Loucy (cell line): ENCODE measurements around the gene PCDHGC4.

Source experiments
- H2AFZ ChIP-seq: fragments of 200-600 bp; sonication (generic); 2 replicates; pipeline ENCODE4 v1.6.0; 2016; ENCODE audit warnings: antibody characterized with exemption, mild to moderate bottlenecking, low read length, moderate library complexity
- H3F3A ChIP-seq: fragments of 200-600 bp; 2 replicates; pipeline ENCODE4 v1.6.0; 2016; ENCODE audit warnings: antibody characterized with exemption, low read depth, mild to moderate bottlenecking
- H3K27me3 ChIP-seq: fragments of 200-600 bp; sonication (generic); 2 replicates; pipeline ENCODE4 v1.6.1; 2014; ENCODE audit warnings: low read length, mild to moderate bottlenecking; ENCODE audit not compliant: insufficient read depth, poor library complexity, severe bottlenecking
- H3K36me3 ChIP-seq: fragments of 200-600 bp; sonication (generic); 2 replicates; pipeline ENCODE4 v1.6.1; 2016; ENCODE audit warnings: low read length; ENCODE audit not compliant: insufficient read depth
- H3K4me1 ChIP-seq: fragments of 200-600 bp; sonication (generic); 2 replicates; pipeline ENCODE4 v1.5.1; 2014; ENCODE audit warnings: low read length, mild to moderate bottlenecking; ENCODE audit not compliant: insufficient read depth, poor library complexity, severe bottlenecking
- H3K4me2 ChIP-seq: fragments of 200-600 bp; sonication (generic); 2 replicates; pipeline ENCODE4 v1.6.0; 2014; ENCODE audit warnings: antibody characterized with exemption, low read length, low read depth, mild to moderate bottlenecking; ENCODE audit not compliant: poor library complexity, severe bottlenecking
- H3K4me3 ChIP-seq: fragments of 200-600 bp; sonication (generic); 2 replicates; pipeline ENCODE4 v1.5.1; 2014; ENCODE audit warnings: low read length, mild to moderate bottlenecking, mixed read lengths; ENCODE audit not compliant: poor library complexity, severe bottlenecking
- H3K79me2 ChIP-seq: fragments of 200-600 bp; sonication (generic); 2 replicates; pipeline ENCODE4 v1.6.1; 2014; ENCODE audit warnings: low read length; ENCODE audit not compliant: insufficient read depth
- H3K9ac ChIP-seq: fragments of 200-600 bp; sonication (generic); 2 replicates; pipeline ENCODE4 v1.6.0; 2014; ENCODE audit warnings: mild to moderate bottlenecking, low read depth, low read length, moderate library complexity; ENCODE audit not compliant: poor library complexity, severe bottlenecking
- H3K9me2 ChIP-seq: fragments of 200-600 bp; sonication (generic); replicated peaks from 2 replicates; pipeline ENCODE4 v1.6.1; 2016; ENCODE audit warnings: low read depth, low read length, mixed read lengths
- H3K9me3 ChIP-seq: fragments of 200-600 bp; sonication (generic); 2 replicates; pipeline ENCODE4 v1.6.1; 2014; ENCODE audit warnings: mild to moderate bottlenecking, antibody characterized with exemption, low read length, low read depth; ENCODE audit not compliant: insufficient read depth
- H4K20me1 ChIP-seq: fragments of 200-600 bp; sonication (generic); 2 replicates; pipeline ENCODE4 v1.6.0; 2014; ENCODE audit warnings: antibody characterized with exemption, low read length, mild to moderate bottlenecking; ENCODE audit not compliant: insufficient read depth, poor library complexity, severe bottlenecking
- CTCF ChIP-seq: fragments of 200-600 bp; sonication (generic); conservative IDR thresholded peaks from 2 replicates; pipeline ENCODE4 v1.5.1; 2014; ENCODE audit warnings: mild to moderate bottlenecking, antibody characterized with exemption, low read length
- EZH2phosphoT487 ChIP-seq: fragments of 200-600 bp; IDR thresholded peaks from 2 replicates; pipeline ENCODE4 v1.6.1; 2018; ENCODE audit warnings: antibody characterized with exemption, mild to moderate bottlenecking, moderate library complexity, borderline replicate concordance

Gene PCDHGC4

GRCh38 chr5:141511771-141512325, 27.0 kb downstream of the PCDHGC4 start:
- Histone ChIP-seq H4K20me1 (no peaks in the 10 kb centered on the region), H3K4me1 (no peaks in the 10 kb centered on the region), H3F3A (no peaks in the 10 kb centered on the region), H3K79me2 (no peaks in the 10 kb centered on the region), H3K9ac (no peak overlapping the region), H3K9me2 (no peaks in the 10 kb centered on the region), H3K9me3 (no peaks in the 10 kb centered on the region), H3K4me3 (no peak overlapping the region), H3K27me3 (no peaks in the 10 kb centered on the region), H3K36me3 (peaks cover 43% of the 10 kb centered on the region; the same call in 1 of the 2 replicates), H3K4me2 (no peak overlapping the region), H2AFZ (no peak overlapping the region)
- TF ChIP-seq CTCF (no peak), EZH2phosphoT487 (no peak)

GRCh38 chr5:141512390-141512910, 27.6 kb downstream of the PCDHGC4 start:
- Histone ChIP-seq H3K9me3 (no peaks in the 10 kb centered on the region), H3K4me2 (no peak overlapping the region), H3K9ac (no peak overlapping the region), H3K27me3 (no peaks in the 10 kb centered on the region), H3F3A (no peaks in the 10 kb centered on the region), H3K4me3 (no peak overlapping the region), H3K36me3 (peaks cover 49% of the 10 kb centered on the region; the same call in 1 of the 2 replicates), H2AFZ (no peak overlapping the region), H3K9me2 (no peaks in the 10 kb centered on the region), H4K20me1 (no peaks in the 10 kb centered on the region), H3K4me1 (no peaks in the 10 kb centered on the region), H3K79me2 (no peaks in the 10 kb centered on the region)
- no peak for TF ChIP-seq EZH2phosphoT487
- peak; percentile 84 for TF ChIP-seq CTCF

- Histone ChIP-seq H3K4me3 (no peak overlapping the region), H3K79me2 (no peaks in the 10 kb centered on the region), H3K36me3 (peaks cover 55% of the 10 kb centered on the region; the same call in 1 of the 2 replicates), H3K4me2 (no peak overlapping the region), H4K20me1 (no peaks in the 10 kb centered on the region), H3K4me1 (no peaks in the 10 kb centered on the region), H3K9me3 (no peaks in the 10 kb centered on the region), H3K27me3 (no peaks in the 10 kb centered on the region), H3K9ac (no peak overlapping the region), H2AFZ (no peak overlapping the region), H3F3A (no peaks in the 10 kb centered on the region), H3K9me2 (no peaks in the 10 kb centered on the region)
- TF ChIP-seq CTCF (no peak), EZH2phosphoT487 (no peak)
These were observed 28.2 kb downstream of the PCDHGC4 start for GRCh38 chr5:141512911-141513626.
